ENCODE data around the gene AACS.

DNA sequence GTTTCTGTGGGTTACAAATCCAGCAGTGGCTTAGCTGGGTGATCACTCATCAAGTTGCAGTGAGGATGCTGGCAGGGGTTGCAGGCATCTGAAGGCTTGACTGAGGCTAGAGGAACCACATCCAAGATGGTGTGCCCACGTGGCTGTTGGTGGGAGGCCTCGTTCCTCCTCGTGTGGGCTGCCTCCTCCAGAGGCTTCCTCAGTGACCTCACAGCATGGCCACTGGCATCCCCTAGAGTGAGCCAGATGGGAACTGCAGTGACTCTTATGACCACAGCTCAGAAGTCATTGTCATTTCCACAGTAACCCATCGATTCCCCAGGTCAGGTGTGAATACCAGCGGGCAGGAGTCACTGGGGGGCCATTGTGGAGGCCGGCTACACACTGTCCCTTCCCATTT, 17.8 kb downstream of the AACS start:
- TF ChIP-seq CTCF (IDR thresholded peaks at IDR 0.05), result no peak
- TF ChIP-seq POLR2A (IDR thresholded peaks at IDR 0.05), result no peak
